GM12878 (cell line): ENCODE measurements around the gene ANKRD37. TPM values are rescaled to one million over a fixed set of nuclear protein-coding genes. Genes with fewer than 3 reads are reported as not detected.

ENCODE experiments used
- ATF2 ChIP-seq: IDR thresholded peaks from 2 replicates; pipeline ENCODE4 v1.6.1; 2012; ENCODE audit warnings: low read length, inconsistent platforms
- BCL11A ChIP-seq: IDR thresholded peaks from 2 replicates; pipeline ENCODE4 v1.6.1; 2011; ENCODE audit warnings: low read depth, low read length
- CBX5 ChIP-seq: sonication (generic); IDR thresholded peaks from 2 replicates; pipeline ENCODE4 v1.6.1; 2016; ENCODE audit warnings: low read depth, moderate library complexity, mild to moderate bottlenecking, inconsistent platforms
- CUX1 ChIP-seq: IDR thresholded peaks from 2 replicates; pipeline ENCODE4 v1.6.1; 2012; ENCODE audit warnings: improper control_type of control experiment, low read depth, low read length; ENCODE audit not compliant: insufficient replicate concordance
- ETV6 ChIP-seq, 2 experiments: fragments of 450-650 bp in 1 of 2; IDR thresholded peaks in 1 of 2; conservative IDR thresholded peaks in 1 of 2; 2 replicates each; pipeline ENCODE4 v1.6.1; 2014; ENCODE audit warnings: antibody characterized with exemption in 1 of 2, borderline replicate concordance in 1 of 2, low read depth in 1 of 2, mild to moderate bottlenecking in 1 of 2, moderate library complexity in 1 of 2
- KDM1A ChIP-seq: fragments of 200-600 bp; sonication (generic); IDR thresholded peaks from 2 replicates; pipeline ENCODE4 v1.6.1; 2016; ENCODE audit warnings: borderline replicate concordance
- NKRF ChIP-seq: fragments of 450-650 bp; conservative IDR thresholded peaks from 2 replicates; pipeline ENCODE4 v1.6.1; 2017; ENCODE audit warnings: mild to moderate bottlenecking, moderate library complexity
- NR2C1 ChIP-seq: fragments of 450-650 bp; IDR thresholded peaks from 2 replicates; pipeline ENCODE4 v1.6.1; 2017; ENCODE audit warnings: antibody characterized with exemption, mild to moderate bottlenecking, moderate library complexity
- RELB ChIP-seq: fragments of 450-650 bp; IDR thresholded peaks from 2 replicates; pipeline ENCODE4 v1.6.1; 2017; ENCODE audit warnings: low read depth, mild to moderate bottlenecking, moderate library complexity
- WRNIP1 ChIP-seq: IDR thresholded peaks from 2 replicates; pipeline ENCODE4 v1.6.1; 2011; ENCODE audit warnings: low read depth, low read length, improper control_type of control experiment, borderline replicate concordance
- ZNF592 ChIP-seq: fragments of 450-650 bp; IDR thresholded peaks from 2 replicates; pipeline ENCODE4 v1.6.1; 2017; ENCODE audit warnings: mild to moderate bottlenecking, moderate library complexity
- polyA plus RNA-seq, 11 experiments: library from polyadenylated mRNA; depleted of rRNA in 4 of 11; unstranded in 6 of 11; stranded (reverse) in 5 of 11; fragments of >200 nt; fragmentation: Nextera tagmentation in 4 of 11; fragmentation: Illumina TruSeq in 1 of 11; extraction: Ambion mirVana in 4 of 11; extraction: Trizol in 1 of 11; gene quantifications; 1 replicate in 1 of 11; 2 replicates in 10 of 11; pipeline versions ENCODE4 v1.2.1 to v1.2.3, GENCODE V29; 2011 to 2016; ENCODE audit warnings: inconsistent platforms in 2 of 11, missing spikeins in 2 of 11, low read depth in 1 of 11
- total RNA-seq, 4 experiments: library from RNA; depleted of rRNA in 3 of 4; stranded (reverse); fragments of >200 nt in 3 of 4; fragmentation: Illumina TruSeq in 1 of 4; extraction: Trizol in 1 of 4; gene quantifications; 2 replicates each; pipeline versions ENCODE4 v1.2.1 to v1.2.3, GENCODE V29; 2013 to 2021

Gene ANKRD37
- total and polyA plus RNA-seq, 10 of the 15 experiments (the other 5 are each of a cell fraction or from before 2014, with no cell fraction given): 10.6 to 67.9 (median 24.2) TPM

- TF ChIP-seq KDM1A (no peak), NR2C1 (peak; percentile 41; the same call in 1 of the 2 replicates), RELB (peak; percentile 79), NKRF (peak; percentile 98), BCL11A (no peak), WRNIP1 (no peak), ATF2 (0 out of 2 replicates have a peak, but pooled peaks have one; percentile 47), CBX5 (peak; percentile 23), ZNF592 (no peak), CUX1 (no peak), ETV6 (conservative IDR thresholded peaks at IDR 0.05 in 1 of 2, IDR thresholded peaks at IDR 0.05 in 1 of 2; ENCODE audit: borderline replicate concordance in 1 of 2, low read depth in 1 of 2) (no peak; a peak in 1 of 4 replicates)
Observed at GRCh38 chr4:185395956-185396723, 501 bp upstream of the ANKRD37 start (continued).
